ENCODE data around the gene SLC10A7. TPM values are rescaled to one million over a fixed set of nuclear protein-coding genes. Genes with fewer than 3 reads are reported as not detected.

Gene SLC10A7
- total and polyA plus RNA-seq, 4 donors, result 3.7 to 18.7 (median 7.6) TPM

GRCh38 chr4:146273204-146273901 lies 248.4 kb downstream of the SLC10A7 start:
- H3K36me3 ChIP-seq (ENCODE audit: control insufficient read depth in 4 of 4, insufficient read depth in 3 of 4, low read depth in 1 of 4, low read length in 3 of 4), result no peaks in the 10 kb centered on the region
- no peak for DNase-seq (ENCODE audit: low spot score)
- no peaks in the 10 kb centered on the region for H3K9me3 ChIP-seq (ENCODE audit: control insufficient read depth in 4 of 4, low read length in 3 of 4)
- 95% methylated on average over 5 of the region's 5 CpGs for WGBS
- TF ChIP-seq JUND (IDR thresholded peaks at IDR 0.05) (no peak), YY1 (IDR thresholded peaks at IDR 0.05) (no peak), RAD21 (IDR thresholded peaks at IDR 0.05) (no peak), SP1 (IDR thresholded peaks at IDR 0.05) (no peak)
- H3K9ac ChIP-seq (ENCODE audit: low read depth in 1 of 2, low read length in 2 of 2), result no peak overlapping the region
- H3K27ac ChIP-seq (ENCODE audit: low read depth in 1 of 2, low read length in 2 of 2), result no peak overlapping the region
- no peak overlapping the region for H3K4me3 ChIP-seq (ENCODE audit: low read depth in 1 of 3, low read length in 3 of 3)
- no peaks in the 10 kb centered on the region for H3K27me3 ChIP-seq (ENCODE audit: control insufficient read depth in 4 of 4, insufficient read depth in 4 of 4, low read length in 3 of 4)
- H3K4me1 ChIP-seq (ENCODE audit: control insufficient read depth in 4 of 4, insufficient read depth in 4 of 4, low read length in 3 of 4), result no peaks in the 10 kb centered on the region

DNA sequence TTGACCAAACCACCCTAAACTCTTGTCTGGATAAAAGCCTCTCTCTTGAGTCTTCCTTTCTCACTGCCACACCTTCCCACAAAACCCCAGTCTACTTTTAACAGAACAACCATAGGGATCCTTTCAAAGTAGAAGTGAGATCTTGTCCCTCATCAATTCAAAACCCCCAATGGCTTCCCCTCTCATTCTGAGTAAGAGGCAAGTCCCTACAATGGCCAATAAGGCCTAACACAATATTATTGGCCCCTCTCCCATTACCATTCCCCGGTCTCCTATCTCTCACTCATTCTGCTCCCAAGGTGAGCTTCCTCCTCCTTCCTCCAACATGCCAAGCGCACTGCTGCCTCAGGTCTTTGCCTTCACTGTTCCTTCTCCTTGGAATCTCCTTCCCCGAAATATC lies 250.3 kb downstream of the SLC10A7 start:
- DNase-seq (ENCODE audit: low spot score), result no peak
- WGBS, result 96% methylated on average over 3 of the region's 3 CpGs
- no peak for TF ChIP-seq HNF4A (conservative IDR thresholded peaks at IDR 0.05)
- no peak for TF ChIP-seq NR2F2 (IDR thresholded peaks at IDR 0.05)
- TF ChIP-seq ATF3 (IDR thresholded peaks at IDR 0.05), result no peak
- TF ChIP-seq HNF4G (IDR thresholded peaks at IDR 0.05), result no peak
- no peak for TF ChIP-seq CTCF (IDR thresholded peaks at IDR 0.05; ENCODE audit: low read depth, low read length, missing input control)
- TF ChIP-seq EGR1 (IDR thresholded peaks at IDR 0.05; ENCODE audit: low read depth in 2 of 2), result no peak
- TF ChIP-seq YY1 (IDR thresholded peaks at IDR 0.05), result no peak
- TF ChIP-seq RAD21 (IDR thresholded peaks at IDR 0.05), result no peak
- TF ChIP-seq MAX (IDR thresholded peaks at IDR 0.05), result no peak
- no peak for TF ChIP-seq FOXA1 (IDR thresholded peaks at IDR 0.05)
- TF ChIP-seq SP1 (IDR thresholded peaks at IDR 0.05), result no peak
- no peak for TF ChIP-seq GABPA (IDR thresholded peaks at IDR 0.05 in 1 of 2, conservative IDR thresholded peaks at IDR 0.05 in 1 of 2)
- no peak for TF ChIP-seq JUND (IDR thresholded peaks at IDR 0.05)
- TF ChIP-seq REST (IDR thresholded peaks at IDR 0.05), result no peak
- no peak for TF ChIP-seq RXRA (IDR thresholded peaks at IDR 0.05)
- TF ChIP-seq FOXA2 (IDR thresholded peaks at IDR 0.05), result no peak
- no peak for TF ChIP-seq ZBTB33 (IDR thresholded peaks at IDR 0.05)

More for the DNA sequence above, 250.3 kb downstream of the SLC10A7 start:
- H3K9me3 ChIP-seq (ENCODE audit: control insufficient read depth in 4 of 4, low read length in 3 of 4), result no peaks in the 10 kb centered on the region
- H3K27ac ChIP-seq (ENCODE audit: low read depth in 1 of 2, low read length in 2 of 2), result no peak overlapping the region
- H3K27me3 ChIP-seq (ENCODE audit: control insufficient read depth in 4 of 4, insufficient read depth in 4 of 4, low read length in 3 of 4), result no peaks in the 10 kb centered on the region
- H3K36me3 ChIP-seq (ENCODE audit: control insufficient read depth in 4 of 4, insufficient read depth in 3 of 4, low read depth in 1 of 4, low read length in 3 of 4), result no peaks in the 10 kb centered on the region
- H3K4me1 ChIP-seq (ENCODE audit: control insufficient read depth in 4 of 4, insufficient read depth in 4 of 4, low read length in 3 of 4), result no peaks in the 10 kb centered on the region
- H3K4me3 ChIP-seq (ENCODE audit: low read depth in 1 of 3, low read length in 3 of 3), result no peak overlapping the region
- H3K9ac ChIP-seq (ENCODE audit: low read depth in 1 of 2, low read length in 2 of 2), result no peak overlapping the region
